GM19043 (cell line): Measurements from ENCODE around the gene MARCHF3.
"Not testable (repeated sequence)": the region's sequence is repeated elsewhere in the genome, so short reads cannot be mapped to it uniquely, and the experiment has no call there.

ENCODE experiments used
- ATAC-seq: cut with Tn5 transposase; IDR thresholded peaks from one replicate; pipeline ENCODE4 v1.9.1; 2021; ENCODE audit warnings: low read depth; ENCODE audit not compliant: unreplicated experiment

The MARCHF3 gene

GRCh38 chr5:126925482-126925881 lies 104.9 kb downstream of the MARCHF3 start:
- ATAC-seq, result no peak

- ATAC-seq, result no peak
Measured at GRCh38 chr5:126924331-126925033, 105.9 kb downstream of the MARCHF3 start.

DNA sequence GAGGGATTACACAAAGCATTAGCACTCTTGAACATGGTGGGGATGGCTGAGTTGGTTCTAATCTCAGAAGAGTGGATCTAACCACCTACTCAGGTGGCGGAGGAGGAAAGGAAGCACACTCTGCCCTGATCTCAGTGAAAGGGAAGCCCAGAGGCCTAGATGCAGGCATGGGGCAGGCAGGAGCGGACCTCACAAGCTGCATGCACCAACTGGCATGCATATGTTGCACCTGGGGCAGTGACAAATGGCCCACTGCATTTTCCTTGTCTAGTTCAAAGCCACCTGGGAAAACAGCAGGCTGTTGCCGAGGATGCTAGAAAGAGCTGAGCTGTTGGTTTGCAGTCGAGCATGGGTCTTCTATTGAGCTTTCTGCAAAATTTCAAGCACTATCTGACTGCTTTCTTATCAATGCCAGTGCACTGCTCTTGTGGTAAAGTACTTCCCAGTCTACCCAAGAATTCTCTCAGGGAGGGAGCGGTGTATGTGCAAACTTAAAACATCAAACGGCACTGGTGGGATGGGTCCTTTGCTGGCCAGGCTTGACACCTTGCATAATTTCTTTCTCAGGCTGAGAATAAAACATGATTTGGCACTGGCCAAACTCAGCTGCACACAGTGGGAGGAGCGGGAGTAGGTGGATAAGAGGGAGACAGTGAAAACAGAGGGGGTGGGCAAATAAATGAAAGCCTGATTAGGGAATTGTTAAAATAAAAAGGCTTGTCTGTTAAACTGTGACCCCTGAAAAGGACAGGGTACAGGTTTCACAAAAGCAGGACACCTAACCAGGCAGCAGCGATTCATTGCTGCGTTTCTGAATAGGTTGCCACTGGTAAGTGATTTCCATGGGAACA lies 108.9 kb downstream of the MARCHF3 start:
- ATAC-seq, result no peak

DNA sequence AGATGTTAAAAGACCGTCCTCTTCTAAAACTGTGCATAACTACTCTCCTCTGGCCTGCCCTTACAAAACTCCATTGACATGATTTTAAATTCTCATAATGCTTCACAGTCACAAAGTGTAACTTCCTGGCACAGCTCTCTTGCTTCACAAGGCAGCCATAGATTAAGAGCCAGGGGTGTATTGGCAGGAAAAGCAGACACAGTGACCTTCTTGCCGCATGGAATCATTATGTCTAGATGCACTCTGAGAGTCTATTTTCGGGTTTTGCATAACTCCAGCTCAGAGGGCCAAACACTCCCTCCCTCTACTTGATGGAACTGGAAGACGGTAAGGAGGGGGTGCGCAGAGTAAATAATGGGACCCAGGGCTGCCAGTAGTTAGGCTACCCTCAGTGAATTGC lies 110.1 kb downstream of the MARCHF3 start:
- ATAC-seq, result no peak

DNA sequence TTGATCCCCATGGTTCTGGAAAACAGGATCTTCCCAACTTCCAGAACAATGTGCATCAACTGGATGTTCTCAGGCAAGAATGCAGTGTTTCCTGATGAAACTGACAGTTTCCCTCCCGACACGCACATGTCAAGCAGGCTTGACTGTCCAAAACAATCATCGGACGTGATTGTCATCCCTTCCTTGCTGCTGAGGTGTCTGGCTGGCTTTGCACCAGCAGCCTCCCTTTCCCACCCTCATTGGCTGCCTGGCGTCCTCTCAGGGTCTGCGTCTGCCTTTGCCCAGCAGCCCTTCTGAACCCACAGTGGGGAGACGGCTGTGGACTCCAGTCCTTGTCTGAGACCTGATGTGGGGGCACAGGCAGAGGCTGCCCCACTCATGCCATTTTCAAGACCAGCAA lies 110.8 kb downstream of the MARCHF3 start:
- no peak for ATAC-seq

DNA sequence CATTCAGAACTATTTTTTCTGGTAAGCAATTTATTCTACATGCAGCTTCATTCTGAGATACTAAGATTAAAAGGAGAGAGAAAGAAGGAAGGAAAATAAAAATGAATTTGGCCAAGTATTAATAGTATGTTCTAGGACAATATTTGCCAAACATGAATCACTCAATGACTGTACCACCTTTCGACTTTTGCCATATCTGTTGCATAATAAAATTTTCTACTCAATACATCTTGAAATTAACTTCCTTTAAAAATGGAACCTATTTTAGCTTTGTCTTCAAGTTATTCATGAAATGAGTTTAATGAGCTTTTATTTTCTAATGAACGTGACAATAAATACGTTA lies 111.8 kb downstream of the MARCHF3 start:
- ATAC-seq, result no peak

- ATAC-seq, result no peak
Measured at GRCh38 chr5:126917918-126918614, 112.3 kb downstream of the MARCHF3 start.

- ATAC-seq, result no peak
Measured at GRCh38 chr5:126915496-126915895, 114.9 kb downstream of the MARCHF3 start.

DNA sequence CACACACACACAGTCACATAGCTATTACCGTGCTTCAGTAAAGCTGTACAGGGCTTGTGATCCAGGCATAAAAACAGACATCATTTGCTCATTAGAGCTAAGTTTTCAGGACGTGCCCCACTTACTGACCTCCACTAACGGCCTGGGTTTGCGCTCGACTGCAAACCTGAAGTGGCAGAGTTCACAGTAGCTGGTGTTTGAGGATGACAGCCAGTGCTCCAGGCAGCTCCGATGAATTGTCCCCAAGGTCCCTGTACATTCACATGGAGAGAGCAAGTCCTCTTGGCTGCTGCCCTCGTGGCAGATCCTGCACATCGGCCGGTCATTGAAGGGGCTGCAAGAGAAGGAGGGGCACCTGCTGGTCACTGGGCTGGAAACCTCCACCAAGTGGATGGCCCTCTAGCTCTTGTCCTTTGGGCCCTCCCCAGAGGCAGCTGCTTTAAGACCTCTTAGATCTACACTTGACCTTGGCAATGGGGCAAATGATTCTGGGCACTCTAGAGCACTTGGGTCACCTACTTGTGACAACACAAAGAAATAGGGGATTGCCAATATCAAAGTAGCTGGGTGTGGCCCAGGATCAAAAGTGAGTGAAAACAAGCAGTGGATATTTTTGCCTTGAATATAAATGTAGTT lies 115.4 kb downstream of the MARCHF3 start:
- no peak for ATAC-seq

- ATAC-seq, result no peak
Measured at GRCh38 chr5:126912616-126913200, 117.7 kb downstream of the MARCHF3 start.

GRCh38 chr5:126911986-126912385 lies 118.4 kb downstream of the MARCHF3 start:
- no peak for ATAC-seq

DNA sequence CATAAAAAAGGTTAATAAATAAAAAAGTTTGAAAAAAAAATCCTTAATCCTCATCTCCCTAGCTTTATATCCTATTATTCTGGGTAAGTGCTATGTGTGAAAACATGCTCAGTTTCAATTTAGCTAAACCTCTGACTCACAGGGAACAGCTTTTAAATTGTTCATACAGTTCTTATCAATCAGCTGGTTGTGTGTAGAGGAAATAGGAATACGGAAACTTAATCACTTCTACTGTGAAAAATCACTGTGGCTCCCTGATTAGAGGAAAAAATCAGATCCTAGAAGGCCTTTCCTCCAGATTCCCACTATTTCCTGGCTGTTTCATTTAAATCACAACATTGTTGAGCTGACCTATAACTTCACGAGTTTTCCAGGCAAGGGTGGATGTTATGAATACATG lies 120.5 kb downstream of the MARCHF3 start:
- ATAC-seq, result no peak

DNA sequence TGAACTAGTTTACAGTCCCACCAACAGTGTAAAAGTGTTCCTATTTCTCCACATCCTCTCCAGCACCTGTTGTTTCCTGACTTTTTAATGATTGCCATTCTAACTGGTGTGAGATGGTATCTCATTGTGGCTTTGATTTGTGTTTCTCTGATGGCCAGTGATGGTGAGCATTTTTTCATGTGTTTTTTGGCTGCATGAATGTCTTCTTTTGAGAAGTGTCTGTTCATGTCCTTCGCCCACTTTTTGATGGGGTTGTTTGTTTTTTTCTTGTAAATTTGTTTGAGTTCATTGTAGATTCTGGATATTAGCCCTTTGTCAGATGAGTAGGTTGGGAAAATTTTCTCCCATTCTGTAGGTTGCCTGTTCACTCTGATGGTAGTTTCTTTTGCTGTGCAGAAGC lies 126.0 kb downstream of the MARCHF3 start:
- not testable (repeated sequence) for ATAC-seq

DNA sequence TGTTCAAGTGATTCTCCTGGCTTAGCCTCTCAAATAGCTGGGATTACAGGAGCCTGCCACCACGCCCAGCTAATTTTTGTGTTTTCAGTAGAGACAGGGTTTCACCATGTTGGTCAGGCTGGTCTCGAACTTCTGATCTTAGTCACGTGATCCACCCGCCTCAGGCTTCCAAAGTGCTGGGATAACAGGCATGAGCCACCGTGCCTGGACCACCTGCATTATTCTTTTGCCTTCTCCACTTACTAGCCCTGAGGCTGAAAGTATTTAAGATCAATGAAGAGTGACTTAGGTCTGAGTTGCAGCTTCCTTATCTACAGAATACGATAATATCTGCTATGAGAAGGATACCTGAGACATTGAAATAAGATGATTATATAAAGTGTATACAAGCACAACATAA lies 129.6 kb downstream of the MARCHF3 start:
- ATAC-seq, result no peak

- no peak for ATAC-seq
Measured at GRCh38 chr5:126899476-126899875, 130.9 kb downstream of the MARCHF3 start.

- no peak for ATAC-seq
Measured at GRCh38 chr5:126897851-126898630, 132.3 kb downstream of the MARCHF3 start.

DNA sequence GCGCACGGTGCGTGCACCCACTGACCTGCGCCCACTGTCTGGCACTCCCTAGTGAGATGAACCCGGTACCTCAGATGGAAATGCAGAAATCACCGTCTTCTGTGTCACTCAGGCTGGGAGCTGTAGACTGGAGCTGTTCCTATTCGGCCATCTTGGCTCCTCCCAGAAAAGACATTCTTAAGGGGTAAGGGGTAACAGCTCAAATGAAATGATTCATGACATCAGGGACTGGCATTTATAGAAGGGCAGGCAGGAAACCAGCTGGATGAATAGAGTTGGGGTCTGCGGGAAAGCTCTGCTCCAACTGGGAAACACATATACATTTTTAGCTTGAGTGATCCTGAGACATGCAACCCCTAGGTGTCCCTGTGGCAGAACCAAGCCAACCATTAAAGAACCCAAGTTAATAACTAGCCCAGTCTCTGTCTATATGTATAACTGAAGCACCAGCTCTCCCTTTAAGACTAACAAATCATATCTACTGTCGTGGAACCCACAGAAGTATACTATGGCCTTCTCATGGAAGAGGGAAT lies 134.1 kb downstream of the MARCHF3 start:
- ATAC-seq, result no peak

GRCh38 chr5:126895712-126896111 lies 134.6 kb downstream of the MARCHF3 start:
- ATAC-seq, result not testable (repeated sequence)

DNA sequence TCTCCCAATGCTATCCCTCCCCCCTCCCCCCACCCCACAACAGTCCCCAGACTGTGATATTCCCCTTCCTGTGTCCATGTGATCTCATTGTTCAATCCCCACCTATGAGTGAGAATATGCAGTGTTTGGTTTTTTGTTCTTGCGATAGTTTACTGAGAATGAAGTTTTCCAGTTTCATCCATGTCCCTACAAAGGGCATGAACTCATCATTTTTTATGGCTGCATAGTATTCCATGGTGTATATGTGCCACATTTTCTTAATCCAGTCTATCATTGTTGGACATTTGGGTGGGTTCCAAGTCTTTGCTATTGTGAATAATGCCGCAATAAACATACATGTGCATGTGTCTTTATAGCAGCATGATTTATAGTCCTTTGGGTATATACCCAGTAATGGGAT lies 139.9 kb downstream of the MARCHF3 start:
- not testable (repeated sequence) for ATAC-seq

GRCh38 chr5:126888175-126888574 lies 142.2 kb downstream of the MARCHF3 start:
- no peak for ATAC-seq
